Endothelial cell (in vitro differentiated cells): ENCODE data around the gene RERE. TPM values are rescaled to one million over a fixed set of nuclear protein-coding genes. Genes with fewer than 3 reads are reported as not detected.

Experiments used
- DNase-seq: peaks from one replicate; pipeline ENCODE4 v3.0.0; 2021; ENCODE audit warnings: low spot score
- H3K27ac Mint-ChIP-seq: one replicate; pipeline ENCODE4 v1.8.0; 2021; ENCODE audit warnings: mixed read lengths, inconsistent platforms; ENCODE audit not compliant: unreplicated experiment
- H3K27me3 Mint-ChIP-seq: one replicate; pipeline ENCODE4 v1.8.0; 2021; ENCODE audit warnings: mild to moderate bottlenecking, moderate library complexity, mixed read lengths, inconsistent platforms; ENCODE audit not compliant: unreplicated experiment
- H3K36me3 Mint-ChIP-seq: one replicate; pipeline ENCODE4 v1.8.0; 2021; ENCODE audit warnings: mild to moderate bottlenecking, low read depth, mixed read lengths, inconsistent platforms; ENCODE audit not compliant: unreplicated experiment
- H3K4me1 Mint-ChIP-seq: one replicate; pipeline ENCODE4 v1.8.0; 2021; ENCODE audit warnings: mild to moderate bottlenecking, mixed read lengths, inconsistent platforms; ENCODE audit not compliant: unreplicated experiment
- H3K4me3 Mint-ChIP-seq: one replicate; pipeline ENCODE4 v1.8.0; 2021; ENCODE audit warnings: mild to moderate bottlenecking, mixed read lengths, inconsistent platforms; ENCODE audit not compliant: unreplicated experiment
- H3K9me3 Mint-ChIP-seq: one replicate; pipeline ENCODE4 v1.8.0; 2021; ENCODE audit warnings: mixed read lengths, inconsistent platforms; ENCODE audit not compliant: unreplicated experiment
- CTCF ChIP-seq: fragments of 200-600 bp; sonication (generic); IDR thresholded peaks from one replicate; pipeline ENCODE4 v1.5.0; 2021; ENCODE audit warnings: antibody characterized with exemption; ENCODE audit not compliant: unreplicated experiment
- total RNA-seq: library from RNA; stranded (reverse); fragmentation: NEBNext Ultra II Directional; extraction: Animal tissue kit (Norgen Biotek cat#: 25700); gene quantifications from one replicate; pipeline ENCODE4 v1.2.1, GENCODE V29; 2021; ENCODE audit not compliant: unreplicated experiment

The RERE gene
- total RNA-seq, 1 donor from 2014 or later = 115 TPM

DNA sequence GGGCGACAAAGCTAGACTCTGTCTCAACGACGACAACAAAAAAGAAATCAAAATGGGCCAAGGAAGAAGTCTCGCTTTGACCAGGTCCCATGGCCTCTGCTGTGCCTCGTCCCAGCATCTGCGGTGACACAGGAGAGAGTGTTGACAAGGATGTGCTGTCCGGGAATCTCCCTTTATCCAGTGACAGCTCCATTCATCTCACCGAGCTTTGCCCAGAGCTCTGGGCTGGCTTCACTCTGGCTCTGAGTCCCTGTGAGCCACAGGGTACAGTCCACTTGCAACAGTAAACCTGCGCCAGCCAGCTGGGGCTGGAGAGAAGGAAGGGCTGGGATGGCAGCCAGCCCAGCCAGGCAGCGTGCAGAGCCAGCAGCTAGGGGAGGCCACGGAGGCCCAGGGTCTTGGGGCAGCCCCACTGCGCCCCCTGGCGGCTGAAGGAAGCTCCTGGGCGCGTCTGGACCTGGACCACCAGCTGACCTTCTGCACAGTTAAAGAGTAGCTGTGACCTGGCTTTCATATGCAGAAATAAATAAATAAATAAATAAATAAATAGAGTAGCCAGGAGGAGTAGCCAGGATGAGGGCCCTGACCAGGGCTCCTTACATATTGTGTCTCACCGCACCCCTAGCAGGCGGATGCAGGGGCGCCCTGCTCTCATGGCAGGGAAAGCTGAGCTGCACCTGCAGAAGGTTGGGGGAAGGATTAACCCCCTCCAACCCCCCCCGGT, 31.4 kb upstream of the RERE start:
- peak; percentile 94 for DNase-seq
- peak; percentile 81 for TF ChIP-seq CTCF
- peaks cover 9% of the 10 kb centered on the region for H3K4me1 Mint-ChIP-seq
- peaks cover 2% of the 10 kb centered on the region for H3K27me3 Mint-ChIP-seq
- H3K4me3 Mint-ChIP-seq = no peak overlapping the region
- H3K9me3 Mint-ChIP-seq = no peaks in the 10 kb centered on the region
- no peaks in the 10 kb centered on the region for H3K36me3 Mint-ChIP-seq
- no peak overlapping the region for H3K27ac Mint-ChIP-seq

- Mint-ChIP-seq H3K9me3 (no peaks in the 10 kb centered on the region), H3K4me1 (peaks cover 9% of the 10 kb centered on the region), H3K27ac (no peak overlapping the region), H3K36me3 (no peaks in the 10 kb centered on the region), H3K27me3 (peaks cover 2% of the 10 kb centered on the region), H3K4me3 (no peak overlapping the region)
- TF ChIP-seq CTCF = no peak
- DNase-seq = no peak
Observed at GRCh38 chr1:8847990-8848389, 30.6 kb upstream of the RERE start.

DNA sequence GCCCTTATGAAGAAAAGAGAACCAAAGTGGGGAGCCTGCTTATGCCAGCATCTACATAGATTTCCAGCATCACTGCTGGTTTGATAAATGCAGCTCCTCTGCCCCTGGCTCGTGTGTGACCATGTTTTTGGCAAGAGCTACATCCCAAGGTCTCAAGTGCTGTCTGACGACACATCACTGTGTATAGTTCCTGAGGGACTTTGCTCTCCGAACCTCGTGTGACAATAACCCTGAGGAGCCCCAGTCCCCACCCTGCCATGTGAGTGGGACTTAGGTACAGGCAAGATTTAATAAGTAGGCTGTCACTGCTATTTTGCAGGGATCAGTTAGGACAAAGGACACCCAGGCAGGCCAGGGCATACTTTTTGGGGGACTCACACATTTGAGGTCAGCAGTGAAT, 28.8 kb upstream of the RERE start:
- Mint-ChIP-seq H3K4me1 (peaks cover 9% of the 10 kb centered on the region), H3K4me3 (peak overlapping the region; percentile 4), H3K27ac (no peak overlapping the region), H3K36me3 (no peaks in the 10 kb centered on the region), H3K9me3 (no peaks in the 10 kb centered on the region), H3K27me3 (peaks cover 2% of the 10 kb centered on the region)
- no peak for TF ChIP-seq CTCF
- no peak for DNase-seq

- Mint-ChIP-seq H3K4me1 (peaks cover 9% of the 10 kb centered on the region), H3K27me3 (peaks cover 2% of the 10 kb centered on the region), H3K27ac (no peak overlapping the region), H3K9me3 (no peaks in the 10 kb centered on the region), H3K4me3 (peak overlapping the region; percentile 4), H3K36me3 (peaks cover 1% of the 10 kb centered on the region)
- DNase-seq = no peak
- no peak for TF ChIP-seq CTCF
Observed at GRCh38 chr1:8845104-8846097, 28.0 kb upstream of the RERE start.
